Liver (tissue), 9 donors: ENCODE data around the gene DIAPH2. TPM values are rescaled to one million over a fixed set of nuclear protein-coding genes. Genes with fewer than 3 reads are reported as not detected.

ENCODE experiments used
- DNase-seq: peaks from one replicate; pipeline ENCODE4 v3.0.0-alpha.2; 2017; ENCODE audit warnings: low spot score
- H3K27ac ChIP-seq, 2 donors: one replicate each; pipeline ENCODE4 v1.7.0; 2013; ENCODE audit warnings: inconsistent platforms in 2 of 2, low read length in 2 of 2, control low read depth in 1 of 2, low read depth in 1 of 2, mild to moderate bottlenecking in 1 of 2
- H3K27me3 ChIP-seq, 4 donors: one replicate each; pipeline versions ENCODE4 v1.6.1 to v1.7.0; 2013; ENCODE audit warnings: low read length in 3 of 4, inconsistent platforms in 1 of 4, mild to moderate bottlenecking in 1 of 4, moderate library complexity in 1 of 4; ENCODE audit not compliant: control insufficient read depth in 4 of 4, insufficient read depth in 4 of 4
- H3K36me3 ChIP-seq, 4 donors: one replicate each; pipeline versions ENCODE4 v1.6.1 to v1.7.0; 2013; ENCODE audit warnings: low read length in 3 of 4, mild to moderate bottlenecking in 3 of 4, low read depth in 1 of 4, moderate library complexity in 1 of 4; ENCODE audit not compliant: control insufficient read depth in 4 of 4, insufficient read depth in 3 of 4
- H3K4me1 ChIP-seq, 4 donors: one replicate each; pipeline versions ENCODE4 v1.6.1 to v1.7.0; 2013; ENCODE audit warnings: low read length in 3 of 4, mild to moderate bottlenecking in 3 of 4, moderate library complexity in 1 of 4; ENCODE audit not compliant: control insufficient read depth in 4 of 4, insufficient read depth in 4 of 4
- H3K4me3 ChIP-seq, 3 donors: one replicate each; pipeline versions ENCODE4 v1.6.1 to v1.7.0; 2013; ENCODE audit warnings: low read length in 3 of 3, control low read depth in 1 of 3, low read depth in 1 of 3, mild to moderate bottlenecking in 1 of 3
- H3K9ac ChIP-seq, 2 donors: one replicate each; pipeline ENCODE4 v1.7.0; 2013; ENCODE audit warnings: low read length in 2 of 2, mild to moderate bottlenecking in 2 of 2, moderate library complexity in 2 of 2, control low read depth in 1 of 2, low read depth in 1 of 2
- H3K9me3 ChIP-seq, 4 donors: one replicate each; pipeline versions ENCODE4 v1.6.1 to v1.7.0; 2013; ENCODE audit warnings: low read length in 3 of 4; ENCODE audit not compliant: control insufficient read depth in 4 of 4
- ATF3 ChIP-seq: IDR thresholded peaks from 2 replicates; pipeline ENCODE4 v1.6.1; 2016; ENCODE audit warnings: antibody characterized with exemption
- CTCF ChIP-seq: fragments of 150-350 bp; IDR thresholded peaks from 2 replicates; pipeline ENCODE4 v1.5.1; 2017; ENCODE audit warnings: improper control_type of control experiment, low read depth, low read length; ENCODE audit not compliant: missing input control
- EGR1 ChIP-seq, 2 donors: IDR thresholded peaks; 2 replicates each; pipeline ENCODE4 v1.6.1; 2016 to 2018; ENCODE audit warnings: antibody characterized with exemption in 2 of 2, low read depth in 2 of 2
- FOXA1 ChIP-seq: IDR thresholded peaks from 2 replicates; pipeline ENCODE4 v1.6.1; 2016; ENCODE audit warnings: antibody characterized with exemption
- FOXA2 ChIP-seq: IDR thresholded peaks from 2 replicates; pipeline ENCODE4 v1.6.1; 2016; ENCODE audit warnings: antibody characterized with exemption
- GABPA ChIP-seq, 2 donors: IDR thresholded peaks in 1 of 2; conservative IDR thresholded peaks in 1 of 2; 2 replicates each; pipeline ENCODE4 v1.6.1; 2016; ENCODE audit warnings: antibody characterized with exemption in 2 of 2, mild to moderate bottlenecking in 1 of 2, moderate library complexity in 1 of 2
- HNF4A ChIP-seq, 2 donors: conservative IDR thresholded peaks; 2 replicates each; pipeline ENCODE4 v1.6.1; 2016; ENCODE audit warnings: antibody characterized with exemption in 2 of 2, mild to moderate bottlenecking in 2 of 2
- HNF4G ChIP-seq: IDR thresholded peaks from 2 replicates; pipeline ENCODE4 v1.6.1; 2016; ENCODE audit warnings: antibody characterized with exemption
- JUND ChIP-seq, 2 donors: IDR thresholded peaks; 2 replicates each; pipeline ENCODE4 v1.6.1; 2016; ENCODE audit warnings: antibody characterized with exemption in 2 of 2
- MAX ChIP-seq: IDR thresholded peaks from 2 replicates; pipeline ENCODE4 v1.6.1; 2016; ENCODE audit warnings: antibody characterized with exemption
- NR2F2 ChIP-seq: IDR thresholded peaks from 2 replicates; pipeline ENCODE4 v1.6.1; 2016; ENCODE audit warnings: antibody characterized with exemption
- RAD21 ChIP-seq, 2 donors: IDR thresholded peaks; 2 replicates each; pipeline ENCODE4 v1.6.1; 2016; ENCODE audit warnings: antibody characterized with exemption in 2 of 2, mild to moderate bottlenecking in 2 of 2
- REST ChIP-seq: IDR thresholded peaks from 2 replicates; pipeline ENCODE4 v1.6.1; 2016; ENCODE audit warnings: antibody characterized with exemption, mild to moderate bottlenecking
- RXRA ChIP-seq, 2 donors: IDR thresholded peaks; 2 replicates each; pipeline ENCODE4 v1.6.1; 2017 to 2018; ENCODE audit warnings: antibody characterized with exemption in 2 of 2, mild to moderate bottlenecking in 1 of 2
- SP1 ChIP-seq: IDR thresholded peaks from 2 replicates; pipeline ENCODE4 v1.6.1; 2018; ENCODE audit warnings: antibody characterized with exemption, mild to moderate bottlenecking
- TAF1 ChIP-seq: conservative IDR thresholded peaks from 2 replicates; pipeline ENCODE4 v1.6.1; 2016; ENCODE audit warnings: antibody characterized with exemption, mild to moderate bottlenecking
- YY1 ChIP-seq: IDR thresholded peaks from 2 replicates; pipeline ENCODE4 v1.6.1; 2016; ENCODE audit warnings: antibody characterized with exemption, mild to moderate bottlenecking
- ZBTB33 ChIP-seq: IDR thresholded peaks from 2 replicates; pipeline ENCODE4 v1.6.1; 2016; ENCODE audit warnings: antibody characterized with exemption
- WGBS: extraction: QIAGEN DNeasy Blood & Tissue Kit; methylation state at CpG from one replicate; pipeline ENCODE4 v1.1.7; 2013; 5-methylcytosine and 5-hydroxymethylcytosine counted together
- polyA plus RNA-seq, 2 donors: library from polyadenylated mRNA; stranded (reverse) in 1 of 2; unstranded in 1 of 2; fragments of 200-250 nt in 1 of 2; fragments of >200 nt in 1 of 2; fragmentation: Nextera tagmentation in 1 of 2; extraction: Ambion mirVana in 1 of 2; gene quantifications; one replicate each; pipeline versions ENCODE4 v1.2.1 to v1.2.3, GENCODE V29; 2013 to 2015
- total RNA-seq, 2 donors: library from RNA; depleted of rRNA; stranded (reverse); fragments of >200 nt; gene quantifications; one replicate each; pipeline ENCODE4 v1.2.3, GENCODE V29; 2014
- donor health status: healthy.
- donor health status: healthy.
- donor health status: healthy.
- donor health status: healthy.
- donor health status: healthy.

DIAPH2 gene
- total and polyA plus RNA-seq, 4 donors: 2.7 to 16.6 (median 5.3) TPM

- peaks cover 0 to 3% (median 0%) of the 10 kb centered on the region in 4 donors for H3K27me3 ChIP-seq
- no peak overlapping the region for H3K9ac ChIP-seq
- no peaks in the 10 kb centered on the region for H3K9me3 ChIP-seq
- no peak for DNase-seq
- no peak overlapping the region for H3K27ac ChIP-seq
- no peak overlapping the region for H3K4me3 ChIP-seq
- no peaks in the 10 kb centered on the region for H3K36me3 ChIP-seq
- H3K4me1 ChIP-seq: no peaks in the 10 kb centered on the region
- 92% methylated on average over 2 of the region's 2 CpGs for WGBS
- TF ChIP-seq CTCF: no peak
- TF ChIP-seq YY1: no peak
- TF ChIP-seq RXRA (IDR thresholded peaks at IDR 0.05): no peak
- TF ChIP-seq MAX: no peak
- TF ChIP-seq JUND (IDR thresholded peaks at IDR 0.05): no peak
- no peak for TF ChIP-seq HNF4A (conservative IDR thresholded peaks at IDR 0.05)
- no peak for TF ChIP-seq NR2F2
- no peak for TF ChIP-seq RAD21 (IDR thresholded peaks at IDR 0.05)
- no peak for TF ChIP-seq REST
- TF ChIP-seq TAF1: no peak
- no peak for TF ChIP-seq ATF3
- no peak for TF ChIP-seq GABPA (IDR thresholded peaks at IDR 0.05 in 1 of 2, conservative IDR thresholded peaks at IDR 0.05 in 1 of 2)
- TF ChIP-seq FOXA2: no peak
- TF ChIP-seq HNF4G: no peak
- no peak for TF ChIP-seq FOXA1
- TF ChIP-seq EGR1 (IDR thresholded peaks at IDR 0.05; ENCODE audit: low read depth in 2 of 2): no peak
- no peak for TF ChIP-seq ZBTB33
- TF ChIP-seq SP1: no peak
These were observed 34.6 kb upstream of the DIAPH2 start for GRCh38 chrX:96650023-96650422.
